GM21619 (cell line): Measurements from ENCODE around the gene TMEM201.
A peak's percentile ranks its signal among the peaks of the same experiment; 100 is the strongest.

Experiments
- ATAC-seq: cut with Tn5 transposase; IDR thresholded peaks from one replicate; pipeline ENCODE4 v1.9.1; 2021; ENCODE audit not compliant: unreplicated experiment

TMEM201 gene

DNA sequence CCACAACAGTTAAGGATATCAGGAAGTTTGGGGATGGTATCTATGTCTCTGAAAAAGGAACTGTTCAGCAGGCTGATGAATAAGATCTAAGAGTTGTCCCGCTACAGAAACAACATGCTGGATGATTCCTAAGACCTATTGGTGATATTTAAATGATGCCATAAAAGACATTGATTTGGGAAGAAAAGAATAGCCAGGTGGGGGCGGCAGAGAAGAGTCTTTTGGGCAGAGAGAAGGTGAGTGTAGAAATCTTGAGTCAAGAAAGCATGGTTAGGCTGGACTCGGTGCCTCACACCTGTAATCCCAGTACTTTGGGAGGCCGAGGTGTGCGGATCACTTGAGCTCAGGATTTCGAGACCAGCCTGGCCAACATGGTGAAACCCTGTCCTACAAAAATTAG, 11.8 kb upstream of the TMEM201 start:
- ATAC-seq = no peak

DNA sequence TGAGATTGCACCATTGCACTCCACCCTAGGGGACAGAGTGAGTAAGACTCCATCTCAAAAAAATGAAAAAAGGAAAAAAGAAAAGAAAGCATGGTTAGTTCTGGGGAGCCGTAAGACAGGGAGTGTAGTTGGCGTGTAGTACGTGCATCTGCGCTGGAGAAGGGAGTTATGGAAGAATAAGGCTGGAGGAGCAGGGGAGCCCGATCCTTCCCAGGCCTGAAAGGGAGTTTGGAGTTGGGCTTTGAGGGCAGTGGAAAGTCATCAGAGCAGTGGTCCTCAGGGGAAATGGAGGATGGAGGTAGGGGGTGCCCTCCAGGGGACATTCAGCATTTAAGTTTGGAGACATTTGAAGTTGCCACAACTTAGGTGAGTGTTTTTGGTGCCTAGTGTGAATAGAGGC, 11.3 kb upstream of the TMEM201 start:
- no peak for ATAC-seq

- ATAC-seq = no peak
These were observed 7.8 kb upstream of the TMEM201 start for GRCh38 chr1:9580942-9581341.

- ATAC-seq = no peak
These were observed 2.5 kb upstream of the TMEM201 start for GRCh38 chr1:9586147-9586766.

DNA sequence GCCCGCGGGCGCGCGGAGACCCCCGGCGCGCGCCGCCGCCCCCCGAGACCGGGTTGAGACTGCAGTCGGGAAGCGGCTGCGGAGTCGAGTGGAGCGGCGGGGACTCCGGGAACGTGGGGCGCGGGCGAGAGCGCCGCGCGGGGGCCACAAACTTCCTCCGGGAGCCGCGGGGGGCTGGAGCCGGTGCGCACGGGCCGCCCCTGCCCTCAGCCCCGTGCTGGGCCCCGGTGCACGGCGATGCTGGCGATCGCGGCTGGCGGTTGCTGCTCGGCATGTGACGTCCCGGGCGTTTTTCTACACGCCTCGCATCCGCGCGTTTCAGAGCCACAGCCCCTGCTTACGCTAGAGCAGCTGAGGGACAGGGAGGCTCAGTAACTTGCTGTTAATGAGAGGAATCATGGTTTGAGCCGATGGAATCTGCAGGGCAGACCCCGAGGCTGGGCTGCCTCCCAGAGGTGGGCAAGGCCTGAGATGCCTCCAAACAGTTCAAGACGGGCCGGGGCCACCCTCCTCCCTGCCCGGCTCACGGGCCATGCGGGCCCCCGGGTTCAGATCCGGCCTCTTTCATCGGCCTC, 520 bp downstream of the TMEM201 start:
- peak; percentile 17 for ATAC-seq

DNA sequence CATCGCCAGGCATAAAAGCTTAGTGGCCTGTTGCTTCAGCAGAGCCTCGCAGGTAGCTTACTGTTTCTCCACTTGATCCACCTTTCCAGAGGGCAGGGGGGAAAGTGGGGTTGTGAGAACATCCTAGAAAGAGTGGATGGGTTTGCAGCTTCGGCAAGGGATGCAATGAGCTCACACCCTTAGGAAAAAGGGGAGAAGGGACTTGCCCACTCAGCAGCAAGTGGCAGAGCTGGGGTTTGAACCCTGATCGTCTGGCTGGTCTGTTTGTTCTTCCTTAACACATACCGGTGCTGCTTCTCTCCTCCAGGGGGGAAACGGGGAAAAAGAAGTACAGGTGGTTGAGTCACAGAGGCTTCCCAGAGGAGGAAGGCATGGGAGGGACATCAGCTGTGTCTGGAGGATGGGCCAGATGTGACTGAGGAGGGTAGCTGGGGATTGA, 1.0 kb downstream of the TMEM201 start:
- no peak for ATAC-seq

DNA sequence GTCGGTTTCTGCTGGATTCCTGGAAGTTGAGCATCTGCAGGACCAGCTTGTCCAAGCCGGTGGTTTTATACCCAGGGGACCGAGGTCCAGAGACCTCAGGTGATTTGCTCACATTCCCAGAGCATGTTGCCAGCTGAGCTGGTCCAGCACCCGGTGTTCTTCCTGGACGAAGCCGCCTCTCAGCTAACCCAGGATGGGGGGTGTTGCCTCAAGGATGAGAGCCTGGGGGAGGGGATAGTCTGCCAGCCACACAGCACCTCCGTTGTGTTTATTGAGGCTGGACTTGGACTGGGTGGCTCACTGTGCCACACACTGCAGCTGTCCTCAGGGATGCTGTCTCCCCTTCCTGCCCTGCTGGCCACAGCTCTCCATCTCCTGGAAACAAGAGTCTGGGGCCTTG, 1.5 kb downstream of the TMEM201 start:
- no peak for ATAC-seq

- no peak for ATAC-seq
These were observed 2.4 kb downstream of the TMEM201 start for GRCh38 chr1:9590945-9591668.

- ATAC-seq = no peak
These were observed 3.2 kb downstream of the TMEM201 start for GRCh38 chr1:9591669-9592509.

DNA sequence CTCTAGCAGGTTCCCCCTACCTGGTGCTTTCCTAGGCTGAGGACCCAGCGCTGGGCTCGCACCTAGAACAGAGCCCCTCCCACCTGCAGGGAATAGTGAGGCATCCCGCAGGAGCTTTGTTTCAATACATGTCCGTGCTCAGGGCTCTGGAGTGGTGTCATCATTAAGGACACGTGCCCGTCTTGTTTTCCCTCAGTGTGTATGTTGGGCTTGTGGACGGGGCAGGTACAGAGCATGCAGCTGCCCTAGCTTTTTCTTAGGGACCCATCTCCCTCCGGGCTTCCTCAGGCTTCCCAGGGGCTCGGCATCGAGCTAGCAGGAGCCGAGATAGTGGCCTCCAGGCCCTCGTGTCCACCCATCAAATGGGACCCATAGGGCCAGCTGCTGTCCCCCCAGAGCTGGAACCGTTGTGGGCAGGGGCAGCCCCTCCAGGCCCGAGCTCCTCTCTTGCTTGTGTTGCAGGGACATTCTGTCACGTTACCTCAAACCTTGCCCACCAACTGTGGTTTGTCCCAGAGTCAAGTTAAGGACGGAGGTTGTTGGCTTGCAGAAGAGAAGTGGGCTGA, 3.9 kb downstream of the TMEM201 start:
- ATAC-seq = no peak

GRCh38 chr1:9593147-9593491, 4.4 kb downstream of the TMEM201 start:
- no peak for ATAC-seq

DNA sequence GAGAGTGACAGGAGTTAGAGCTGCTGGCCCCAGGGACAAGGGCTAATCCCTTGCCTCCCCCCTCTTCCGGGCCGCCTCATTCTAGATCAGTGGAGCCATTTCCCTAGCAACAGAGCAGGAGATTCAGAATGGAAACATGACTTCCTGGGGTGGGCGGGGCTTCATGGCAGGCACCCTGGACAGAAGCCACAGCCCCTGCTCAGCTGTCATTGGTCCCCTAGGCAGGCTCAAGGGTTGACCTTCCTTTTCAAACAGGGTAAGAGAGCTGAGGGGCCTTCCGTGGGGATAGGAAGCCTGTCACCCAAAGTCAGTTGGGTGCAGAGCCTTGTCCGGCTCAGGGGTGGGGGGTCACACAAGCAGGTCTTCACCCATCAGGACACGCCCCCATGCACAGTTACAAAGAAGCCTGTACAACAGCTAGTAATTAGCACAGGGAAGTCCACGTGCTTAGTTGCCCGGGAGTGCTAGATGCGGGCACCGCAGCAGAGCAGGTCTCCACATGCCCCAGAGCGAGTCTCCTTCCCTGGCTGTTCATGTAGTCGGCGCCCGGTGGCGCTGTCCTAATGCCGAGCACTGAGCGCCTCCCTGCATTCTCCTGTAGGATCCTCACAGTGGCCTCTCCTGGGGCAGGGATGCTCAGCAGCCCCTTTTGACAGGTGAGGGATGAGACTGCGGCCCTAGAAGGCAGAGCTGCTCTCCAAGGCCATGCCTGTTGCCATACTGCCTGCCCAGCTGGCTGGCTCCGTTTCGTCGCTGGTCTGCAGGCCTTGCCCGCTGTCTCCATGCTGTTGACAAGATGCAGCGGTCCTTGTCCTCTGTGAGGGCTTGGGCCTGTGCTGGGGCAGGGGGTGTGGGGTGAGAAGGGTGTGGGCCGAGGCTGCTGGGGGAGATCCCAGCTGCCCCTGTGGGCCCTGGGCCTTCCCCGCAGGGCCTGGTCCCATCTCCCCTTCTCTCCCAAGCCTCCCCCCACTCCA, 5.1 kb downstream of the TMEM201 start:
- ATAC-seq = no peak

DNA sequence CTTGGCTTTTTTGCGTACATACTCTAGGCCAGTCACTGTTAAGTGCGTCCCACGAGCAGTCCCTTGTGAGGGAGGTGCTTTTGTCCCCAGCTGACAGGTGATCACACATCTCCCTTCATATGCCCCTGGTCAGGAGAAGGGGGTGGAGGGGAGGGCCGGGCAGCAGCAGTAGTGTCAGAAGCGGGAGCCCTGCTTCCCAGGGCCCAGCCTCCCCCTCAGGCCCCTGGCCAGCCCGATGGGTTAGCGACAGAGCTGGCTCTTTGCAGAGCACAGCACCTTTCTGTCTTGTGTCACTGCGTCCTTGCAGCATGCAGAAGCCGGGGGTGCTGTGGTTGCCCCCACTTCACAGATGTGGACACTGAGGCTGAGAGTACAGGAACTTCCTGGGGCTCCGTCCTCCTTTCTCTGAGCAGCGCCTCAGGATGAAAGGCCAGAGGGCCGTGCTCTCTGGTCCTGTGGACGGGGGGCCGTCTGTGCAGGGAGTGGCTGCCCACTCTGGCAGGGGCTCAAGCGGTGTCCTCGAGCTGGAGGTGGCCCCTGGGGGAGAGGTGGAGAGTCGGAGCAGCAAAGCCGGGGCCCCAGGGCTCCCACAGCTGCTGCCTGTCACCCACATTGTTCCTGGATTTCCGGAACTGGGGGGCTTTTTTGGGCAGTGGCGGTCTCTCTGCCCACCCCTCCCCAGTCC, 5.9 kb downstream of the TMEM201 start:
- no peak for ATAC-seq

DNA sequence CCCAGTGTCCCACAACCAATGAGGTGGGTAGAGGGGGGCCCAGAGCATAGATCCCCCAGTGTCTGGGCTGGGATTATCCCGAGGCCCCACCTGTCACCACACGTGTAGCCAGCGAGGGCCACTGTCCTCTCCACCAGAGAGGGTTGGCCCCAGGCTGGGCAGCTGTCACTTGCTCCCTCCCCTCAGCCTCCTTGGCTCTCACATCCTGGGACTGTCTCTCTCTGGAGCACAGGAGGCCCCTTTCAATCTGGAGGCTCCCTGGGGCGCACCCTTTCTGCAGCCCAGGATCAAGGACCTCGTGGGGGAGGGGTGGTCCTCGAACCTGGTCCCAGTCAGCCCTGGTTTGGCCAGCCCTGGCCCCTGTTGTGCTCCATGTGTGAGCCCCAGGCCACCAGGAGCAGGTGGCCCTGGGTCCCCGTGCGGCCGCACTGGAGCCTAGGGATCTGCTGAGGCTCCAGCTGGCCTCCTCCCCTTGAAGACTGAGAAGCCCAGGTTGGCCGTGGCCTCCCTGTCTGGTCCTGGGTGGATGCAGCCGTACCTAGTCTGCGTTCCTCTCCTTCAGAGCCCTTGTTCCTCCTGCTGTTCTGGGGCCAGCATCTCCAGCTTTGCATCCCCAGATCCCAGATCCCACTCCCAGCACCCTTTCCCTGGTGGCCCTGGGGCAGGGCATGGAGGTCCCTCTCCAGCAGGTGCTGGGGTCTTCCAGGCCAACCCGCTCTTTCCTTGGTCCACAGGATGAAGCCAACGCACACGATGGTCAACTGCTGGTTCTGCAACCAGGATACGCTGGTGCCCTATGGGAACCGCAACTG, 6.7 kb downstream of the TMEM201 start:
- ATAC-seq = no peak

GRCh38 chr1:9595968-9596340, 7.2 kb downstream of the TMEM201 start:
- ATAC-seq = no peak

- ATAC-seq = no peak
These were observed 7.9 kb downstream of the TMEM201 start for GRCh38 chr1:9596415-9597123.

GRCh38 chr1:9597361-9598315, 8.9 kb downstream of the TMEM201 start:
- no peak for ATAC-seq
